HepG2 (cell line): ENCODE results near the gene CSK. TPM values are rescaled to one million over a fixed set of nuclear protein-coding genes. Genes with fewer than 3 reads are reported as not detected.

ENCODE experiments used
- ATAC-seq: fragments of 200-7000 bp; cut with Tn5 transposase; 3 replicates; pipeline ENCODE4 v1.9.1; 2020; ENCODE audit warnings: mild to moderate bottlenecking, moderate library complexity
- BruUV-seq: library from RNA; stranded (reverse); fragments of 400-500 nt; replicated peaks from 2 replicates; lab custom pipeline; 2021; lab: Mats Ljungman, UMichigan
- CTCF ChIA-PET: fragments of 300-600 bp; formaldehyde crosslinking; extraction: SDS; loops from one replicate; lab custom pipeline; 2021; ENCODE audit warnings: low total read pairs, inconsistent platforms, low intra/inter-chr PET ratio; lab: Yijun Ruan, JAX
- POLR2A ChIA-PET: fragments of 350-600 bp; sonication (Branson Sonifier 250); formaldehyde crosslinking; loops from one replicate; lab custom pipeline; 2020; ENCODE audit warnings: antibody characterized with exemption, inconsistent platforms; lab: Yijun Ruan, JAX
- DNase-seq: peaks from one replicate; pipeline ENCODE4 v3.0.0-alpha.2; 2015; ENCODE audit warnings: low spot score
- FAIRE-seq: peaks from 3 replicates; lab custom pipeline; 2011; peaks lifted over from hg19 to GRCh38; lab: Jason Lieb, UNC
- H2AFZ ChIP-seq: one replicate; pipeline ENCODE4 v1.6.1; 2011; ENCODE audit warnings: low read length, inconsistent platforms
- H3K27ac ChIP-seq: fragments of 300-600 bp; 3 replicates; pipeline ENCODE4 v1.8.0; 2011; ENCODE audit warnings: mixed run types, mild to moderate bottlenecking, mixed read lengths, low read length, inconsistent platforms; ENCODE audit not compliant: insufficient read depth; ENCODE audit errors: extremely low read length
- H3K27me3 ChIP-seq, 2 experiments: fragments of 200-600 bp in 1 of 2; 2 replicates in 1 of 2; 3 replicates in 1 of 2; pipeline versions ENCODE4 v1.6.0 to v1.8.0; 2011; ENCODE audit warnings: low read length in 2 of 2, mild to moderate bottlenecking in 2 of 2, moderate library complexity in 2 of 2, inconsistent platforms in 1 of 2; ENCODE audit not compliant: insufficient read depth in 2 of 2, control insufficient read depth in 1 of 2
- H3K36me3 ChIP-seq, 2 experiments: fragments of 200-600 bp in 1 of 2; replicated peaks in 1 of 2; 2 replicates in 1 of 2; 3 replicates in 1 of 2; pipeline versions ENCODE4 v1.5.1 to v1.8.0; 2011; ENCODE audit warnings: low read length in 2 of 2, inconsistent platforms in 1 of 2; ENCODE audit not compliant: insufficient read depth in 2 of 2, control insufficient read depth in 1 of 2
- H3K4me1 ChIP-seq: 2 replicates; pipeline ENCODE4 v1.5.1; 2012; ENCODE audit warnings: low read length, inconsistent platforms; ENCODE audit not compliant: insufficient read depth
- H3K4me2 ChIP-seq: 2 replicates; pipeline ENCODE4 v1.6.0; 2011; ENCODE audit warnings: low read depth, low read length, inconsistent platforms
- H3K4me3 ChIP-seq, 3 experiments: fragments of 200-600 bp in 1 of 3; sonication (generic), shearing (Covaris generic) in 1 of 3; replicated peaks in 1 of 3; 2 replicates each; pipeline ENCODE4 v1.5.1; 2011 to 2016; ENCODE audit warnings: low read length in 3 of 3, inconsistent platforms in 2 of 3, low read depth in 2 of 3, mild to moderate bottlenecking in 2 of 3, control low read depth in 1 of 3, mixed read lengths in 1 of 3; ENCODE audit not compliant: insufficient read depth in 1 of 3
- H3K79me2 ChIP-seq: one replicate; pipeline ENCODE4 v1.6.1; 2011; ENCODE audit warnings: low read length, inconsistent platforms; ENCODE audit not compliant: insufficient read depth
- H3K9ac ChIP-seq: 2 replicates; pipeline ENCODE4 v1.6.0; 2011; ENCODE audit warnings: mild to moderate bottlenecking, low read depth, low read length, inconsistent platforms; ENCODE audit not compliant: insufficient read depth
- H3K9me3 ChIP-seq: 2 replicates; pipeline ENCODE4 v1.5.1; 2012; ENCODE audit warnings: mild to moderate bottlenecking, low read length
- H4K20me1 ChIP-seq: 2 replicates; pipeline ENCODE4 v1.6.0; 2011; ENCODE audit warnings: inconsistent platforms, mild to moderate bottlenecking, low read length, moderate library complexity; ENCODE audit not compliant: insufficient read depth
- GABPB1 ChIP-seq: IDR thresholded peaks from 2 replicates; pipeline ENCODE4 v1.6.1; 2016; ENCODE audit warnings: mild to moderate bottlenecking, missing genetic modification reagents, moderate library complexity, missing compliant biosample characterization
- GLI4 ChIP-seq: sonication (generic); formaldehyde crosslinking; IDR thresholded peaks from 2 replicates; pipeline ENCODE4 v1.5.1; 2020; ENCODE audit warnings: missing genetic modification reagents, mild to moderate bottlenecking, moderate library complexity, borderline replicate concordance
- HDAC1 ChIP-seq: sonication (generic); formaldehyde crosslinking; IDR thresholded peaks from 2 replicates; pipeline ENCODE4 v1.5.1; 2020; ENCODE audit warnings: mild to moderate bottlenecking, missing genetic modification reagents
- MAFG ChIP-seq: sonication (generic); formaldehyde crosslinking; IDR thresholded peaks from 2 replicates; pipeline ENCODE4 v1.5.1; 2020; ENCODE audit warnings: mild to moderate bottlenecking, missing genetic modification reagents
- SIN3A ChIP-seq: IDR thresholded peaks from 2 replicates; pipeline ENCODE4 v1.6.1; 2011; ENCODE audit warnings: low read depth, mild to moderate bottlenecking, control low read depth, low read length, borderline replicate concordance
- ZFP82 ChIP-seq: sonication (generic); formaldehyde crosslinking; IDR thresholded peaks from 2 replicates; pipeline ENCODE4 v1.5.1; 2020; ENCODE audit warnings: mild to moderate bottlenecking, missing genetic modification reagents, borderline replicate concordance
- ZNF296 ChIP-seq: sonication (generic); formaldehyde crosslinking; conservative IDR thresholded peaks from 2 replicates; pipeline ENCODE4 v1.5.0; 2020; ENCODE audit warnings: mild to moderate bottlenecking, missing genetic modification reagents
- ZNF556 ChIP-seq: sonication (generic); formaldehyde crosslinking; IDR thresholded peaks from 2 replicates; pipeline ENCODE4 v1.4.0; 2020; ENCODE audit warnings: mild to moderate bottlenecking, missing genetic modification reagents, borderline replicate concordance
- ZNF564 ChIP-seq: sonication (generic); formaldehyde crosslinking; IDR thresholded peaks from 2 replicates; pipeline ENCODE4 v1.8.1; 2023; ENCODE audit warnings: mild to moderate bottlenecking, missing genetic modification reagents
- ZNF777 ChIP-seq: sonication (generic); formaldehyde crosslinking; IDR thresholded peaks from 2 replicates; pipeline ENCODE4 v1.4.0; 2020; ENCODE audit warnings: missing genetic modification reagents
- WGBS: methylation state at CpG from one replicate; pipeline ENCODE4 v1.1.6; 2017; ENCODE audit warnings: low lambda C conversion rate; 5-methylcytosine and 5-hydroxymethylcytosine counted together
- in situ Hi-C: cut with HindIII; loops from 2 replicates; pipeline ENCODE4 v1.10.0; 2017; ENCODE audit warnings: low pct_unique_long_range_greater_than_20kb; ENCODE audit not compliant: extremely low pct_ligation_motif_present
- intact Hi-C: fragments of 100-400 bp; cut with micrococcal nuclease; formaldehyde crosslinking; loops from one replicate; pipeline ENCODE4 v1.10.0; 2022; ENCODE audit not compliant: unreplicated experiment
- polyA plus RNA-seq, 8 experiments: library from polyadenylated mRNA; depleted of rRNA in 3 of 8; stranded (reverse) in 7 of 8; unstranded in 1 of 8; fragments of >200 nt; fragmentation: Illumina TruSeq in 4 of 8; extraction: Trizol in 4 of 8; gene quantifications; 2 replicates each; pipeline versions ENCODE4 v1.2.1 to v1.2.3, GENCODE V29; 2011 to 2016; ENCODE audit warnings: low read depth in 4 of 8, missing spikeins in 1 of 8, mixed read lengths in 1 of 8; ENCODE audit not compliant: insufficient read depth in 1 of 8
- total RNA-seq, 5 experiments: library from RNA; depleted of rRNA; stranded (reverse); fragments of >200 nt; fragmentation: Illumina TruSeq; extraction: Trizol; gene quantifications; 2 replicates each; pipeline ENCODE4 v1.2.3, GENCODE V29; 2016; ENCODE audit warnings: low read depth in 1 of 5
- TF ChIP-seq, protein P1 (sequence below), 2 experiments: sonication (generic) in 1 of 2; formaldehyde crosslinking in 1 of 2; IDR thresholded peaks; 2 replicates each; pipeline versions ENCODE4 v1.6.1 to v1.9.0; 2014 to 2022; ENCODE audit warnings: antibody characterized with exemption in 1 of 2, borderline replicate concordance in 1 of 2, inconsistent platforms in 1 of 2, low read depth in 1 of 2, missing genetic modification reagents in 1 of 2
- TF ChIP-seq, protein P2 (sequence below): sonication (generic); formaldehyde crosslinking; IDR thresholded peaks from 2 replicates; pipeline ENCODE4 v1.8.1; 2023; ENCODE audit warnings: mild to moderate bottlenecking, missing genetic modification reagents
- TF ChIP-seq, protein P3 (sequence below): IDR thresholded peaks from 2 replicates; pipeline ENCODE4 v1.6.1; 2018; ENCODE audit warnings: missing genetic modification reagents

The CSK gene
- total and polyA plus RNA-seq, 2 of the 13 experiments (the other 11 are each of a cell fraction or from before 2014, with no cell fraction given): 12.5 to 21.3 TPM

DNA sequence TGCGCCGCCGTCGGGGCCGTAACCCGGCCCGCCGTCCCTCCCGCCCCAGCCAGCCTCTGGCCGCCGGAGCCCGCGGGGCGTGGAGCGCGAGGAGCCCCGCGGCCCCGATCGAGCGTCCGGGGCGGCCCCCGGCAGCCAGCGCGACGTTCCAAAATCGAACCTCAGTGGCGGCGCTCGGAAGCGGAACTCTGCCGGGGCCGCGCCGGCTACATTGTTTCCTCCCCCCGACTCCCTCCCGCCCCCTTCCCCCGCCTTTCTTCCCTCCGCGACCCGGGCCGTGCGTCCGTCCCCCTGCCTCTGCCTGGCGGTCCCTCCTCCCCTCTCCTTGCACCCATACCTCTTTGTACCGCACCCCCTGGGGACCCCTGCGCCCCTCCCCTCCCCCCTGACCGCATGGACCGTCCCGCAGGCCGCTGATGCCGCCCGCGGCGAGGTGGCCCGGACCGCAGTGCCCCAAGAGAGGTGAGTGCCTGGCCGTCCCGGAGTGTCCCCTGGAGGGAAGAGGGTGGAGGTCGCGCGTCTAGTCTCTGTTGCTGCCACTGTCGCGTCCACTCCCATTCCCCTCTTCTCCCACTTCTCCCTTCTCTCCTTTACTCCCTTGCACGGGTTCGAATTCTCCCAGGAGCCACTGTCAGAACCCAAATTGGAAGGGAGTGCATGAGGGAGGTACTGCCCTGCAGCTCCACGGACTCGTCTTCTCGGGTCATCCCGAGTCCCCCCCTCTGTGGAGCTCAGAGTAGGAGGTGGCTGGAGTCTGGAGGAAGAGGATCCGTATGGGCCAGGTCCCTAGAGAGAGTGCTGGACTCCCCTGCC, 585 bp downstream of the CSK start:
- H3K4me1 ChIP-seq: peaks cover 71% of the 10 kb centered on the region
- no peaks in the 10 kb centered on the region for H3K27me3 ChIP-seq
- no TSS peak for BruUV-seq
- H3K9me3 ChIP-seq: no peaks in the 10 kb centered on the region
- H4K20me1 ChIP-seq: peaks cover 4% of the 10 kb centered on the region
- 2% methylated on average over 38 of the region's 72 CpGs for WGBS
- peak overlapping the region; percentile 45 for H3K27ac ChIP-seq
- peak overlapping the region; percentile 78 for H3K9ac ChIP-seq
- ATAC-seq: peak; percentile 8; the same call in 1 of the 3 replicates
- ChIA-PET CTCF (interaction anchor here (1.1 kb wide), 1 partner anchor 11 kb away, joined by 4 read pairs; no protein-coding TSS in a partner anchor), POLR2A (interaction anchor here (2.1 to 3.5 kb wide), 2 partner anchors 11 kb away, joined by 13 to 21 read pairs; no protein-coding TSS in a partner anchor)
- peaks cover 41% of the 10 kb centered on the region for H3K79me2 ChIP-seq
- in situ Hi-C loops (loop anchor here (10.0 kb wide), 1 partner anchor 238 kb away; the partner anchor contains the start of gene ARID3B), intact Hi-C loops (loop anchor here (2.0 to 5.0 kb wide), 2 partner anchors 18 to 35 kb away; no protein-coding TSS in a partner anchor)
- peak overlapping the region; percentile 66 to 84 (median 69) for H3K4me3 ChIP-seq
- FAIRE-seq: no peak
- peaks cover 1 to 12% of the 10 kb centered on the region in 2 experiments; a peak in 2 of 5 replicates for H3K36me3 ChIP-seq
- H3K4me2 ChIP-seq: peak overlapping the region; percentile 86
- no peak overlapping the region for H2AFZ ChIP-seq
- no peak for DNase-seq
- peak; percentile 29; the same call in 1 of the 2 replicates for TF ChIP-seq ZNF777
- TF ChIP-seq, protein P1, sequence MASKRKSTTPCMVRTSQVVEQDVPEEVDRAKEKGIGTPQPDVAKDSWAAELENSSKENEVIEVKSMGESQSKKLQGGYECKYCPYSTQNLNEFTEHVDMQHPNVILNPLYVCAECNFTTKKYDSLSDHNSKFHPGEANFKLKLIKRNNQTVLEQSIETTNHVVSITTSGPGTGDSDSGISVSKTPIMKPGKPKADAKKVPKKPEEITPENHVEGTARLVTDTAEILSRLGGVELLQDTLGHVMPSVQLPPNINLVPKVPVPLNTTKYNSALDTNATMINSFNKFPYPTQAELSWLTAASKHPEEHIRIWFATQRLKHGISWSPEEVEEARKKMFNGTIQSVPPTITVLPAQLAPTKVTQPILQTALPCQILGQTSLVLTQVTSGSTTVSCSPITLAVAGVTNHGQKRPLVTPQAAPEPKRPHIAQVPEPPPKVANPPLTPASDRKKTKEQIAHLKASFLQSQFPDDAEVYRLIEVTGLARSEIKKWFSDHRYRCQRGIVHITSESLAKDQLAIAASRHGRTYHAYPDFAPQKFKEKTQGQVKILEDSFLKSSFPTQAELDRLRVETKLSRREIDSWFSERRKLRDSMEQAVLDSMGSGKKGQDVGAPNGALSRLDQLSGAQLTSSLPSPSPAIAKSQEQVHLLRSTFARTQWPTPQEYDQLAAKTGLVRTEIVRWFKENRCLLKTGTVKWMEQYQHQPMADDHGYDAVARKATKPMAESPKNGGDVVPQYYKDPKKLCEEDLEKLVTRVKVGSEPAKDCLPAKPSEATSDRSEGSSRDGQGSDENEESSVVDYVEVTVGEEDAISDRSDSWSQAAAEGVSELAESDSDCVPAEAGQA (IDR thresholded peaks at IDR 0.05; ENCODE audit: low read depth): no peak
- TF ChIP-seq, protein P1 (CRISPR knock-in tag; IDR thresholded peaks at IDR 0.05; ENCODE audit: borderline replicate concordance): 0 out of 2 replicates have a peak, but pooled peaks have one; percentile 1
- TF ChIP-seq SIN3A: peak; percentile 10; the same call in 1 of the 2 replicates
- 0 out of 2 replicates have a peak, but pooled peaks have one; percentile 5 for TF ChIP-seq ZNF296 (CRISPR knock-in tag)
- TF ChIP-seq HDAC1 (CRISPR knock-in tag): 0 out of 2 replicates have a peak, but pooled peaks have one; percentile 18
- peak; percentile 7; the same call in 1 of the 2 replicates for TF ChIP-seq GABPB1 (CRISPR knock-in tag)
- TF ChIP-seq, protein P2, sequence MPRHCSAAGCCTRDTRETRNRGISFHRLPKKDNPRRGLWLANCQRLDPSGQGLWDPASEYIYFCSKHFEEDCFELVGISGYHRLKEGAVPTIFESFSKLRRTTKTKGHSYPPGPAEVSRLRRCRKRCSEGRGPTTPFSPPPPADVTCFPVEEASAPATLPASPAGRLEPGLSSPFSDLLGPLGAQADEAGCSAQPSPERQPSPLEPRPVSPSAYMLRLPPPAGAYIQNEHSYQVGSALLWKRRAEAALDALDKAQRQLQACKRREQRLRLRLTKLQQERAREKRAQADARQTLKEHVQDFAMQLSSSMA (CRISPR knock-in tag): peak; percentile 14; the same call in 1 of the 2 replicates
- 0 out of 2 replicates have a peak, but pooled peaks have one; percentile 31 for TF ChIP-seq GLI4 (CRISPR knock-in tag)
- TF ChIP-seq ZNF564 (CRISPR knock-in tag): 0 out of 2 replicates have a peak, but pooled peaks have one; percentile 27
- TF ChIP-seq ZNF556 (CRISPR knock-in tag): no peak
- TF ChIP-seq MAFG (CRISPR knock-in tag): no peak
- TF ChIP-seq ZFP82 (CRISPR knock-in tag): peak; percentile 30; the same call in 1 of the 2 replicates
- TF ChIP-seq, protein P3, sequence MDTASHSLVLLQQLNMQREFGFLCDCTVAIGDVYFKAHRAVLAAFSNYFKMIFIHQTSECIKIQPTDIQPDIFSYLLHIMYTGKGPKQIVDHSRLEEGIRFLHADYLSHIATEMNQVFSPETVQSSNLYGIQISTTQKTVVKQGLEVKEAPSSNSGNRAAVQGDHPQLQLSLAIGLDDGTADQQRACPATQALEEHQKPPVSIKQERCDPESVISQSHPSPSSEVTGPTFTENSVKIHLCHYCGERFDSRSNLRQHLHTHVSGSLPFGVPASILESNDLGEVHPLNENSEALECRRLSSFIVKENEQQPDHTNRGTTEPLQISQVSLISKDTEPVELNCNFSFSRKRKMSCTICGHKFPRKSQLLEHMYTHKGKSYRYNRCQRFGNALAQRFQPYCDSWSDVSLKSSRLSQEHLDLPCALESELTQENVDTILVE (CRISPR knock-in tag): no peak
